Transverse colon (tissue), 4 donors: Measurements from ENCODE around the gene RAB27B. TPM values are rescaled to one million over a fixed set of nuclear protein-coding genes. Genes with fewer than 3 reads are reported as not detected.

Experiments
- DNase-seq: peaks from one replicate; pipeline ENCODE4 v3.0.0-alpha.2; 2019
- H3K27ac ChIP-seq, 4 donors: fragments of 200-600 bp; sonication (generic); 2 replicates each; pipeline ENCODE4 v1.5.1; 2016 to 2018; ENCODE audit warnings: inconsistent platforms in 4 of 4
- H3K27me3 ChIP-seq: fragments of 200-600 bp; sonication (generic); 2 replicates; pipeline ENCODE4 v1.5.1; 2017; ENCODE audit warnings: inconsistent platforms
- H3K36me3 ChIP-seq, 4 donors: fragments of 200-600 bp; sonication (generic); 2 replicates each; pipeline ENCODE4 v1.5.1; 2017 to 2019; ENCODE audit warnings: inconsistent platforms in 4 of 4
- H3K4me1 ChIP-seq, 4 donors: fragments of 200-600 bp; sonication (generic); 2 replicates each; pipeline ENCODE4 v1.5.1; 2017 to 2020; ENCODE audit warnings: inconsistent platforms in 4 of 4
- H3K4me3 ChIP-seq, 4 donors: fragments of 200-600 bp; sonication (generic); 1 replicate in 1 of 4; 2 replicates in 3 of 4; pipeline versions ENCODE4 v1.5.1 to v1.6.1; 2017 to 2019; ENCODE audit warnings: inconsistent platforms in 4 of 4
- H3K9me3 ChIP-seq, 2 donors: fragments of 200-600 bp; sonication (generic); 2 replicates each; pipeline ENCODE4 v1.5.1; 2017 to 2019; ENCODE audit warnings: inconsistent platforms in 2 of 2
- EP300 ChIP-seq: sonication (generic); formaldehyde crosslinking; IDR thresholded peaks from one replicate; pipeline ENCODE4 v1.6.1; 2017; ENCODE audit warnings: antibody characterized with exemption, low read depth
- POLR2A ChIP-seq: fragments of 450-650 bp; IDR thresholded peaks from one replicate; pipeline ENCODE4 v1.6.1; 2016; ENCODE audit warnings: antibody characterized with exemption, mild to moderate bottlenecking, moderate library complexity
- POLR2AphosphoS5 ChIP-seq, 3 donors: sonication (generic); formaldehyde crosslinking; IDR thresholded peaks; one replicate each; pipeline ENCODE4 v1.6.1; 2016; ENCODE audit warnings: antibody characterized with exemption in 3 of 3
- WGBS, 2 donors: methylation state at CpG; one replicate each; pipeline ENCODE4 v1.1.5; 2018; ENCODE audit warnings: low coverage in 1 of 2; 5-methylcytosine and 5-hydroxymethylcytosine counted together
- in situ Hi-C, 4 donors: fragments of 200-750 bp; cut with MboI; loops; one replicate each; pipeline versions ENCODE4 v1.15.0 to v1.15.1; 2017; ENCODE audit warnings: low sequenced_read_pairs in 3 of 4, low pct_ligation_motif_present in 1 of 4, low pct_unique_long_range_greater_than_20kb in 1 of 4
- intact Hi-C: fragments of 100-400 bp; cut with DNase I; formaldehyde crosslinking; loops from one replicate; pipeline ENCODE4 v1.15.1; 2023; ENCODE audit warnings: low total_unique reads
- total RNA-seq, 4 donors: library from RNA; depleted of rRNA; stranded (reverse); fragments of >200 nt; gene quantifications; one replicate each; pipeline ENCODE4 v1.1.0, GENCODE V29; 2016
- TF ChIP-seq, protein P1 (sequence below), 5 experiments: fragments of 200-600 bp in 3 of 5; fragments of 450-650 bp in 2 of 5; sonication (generic) in 3 of 5; IDR thresholded peaks; 1 replicate in 2 of 5; 2 replicates in 3 of 5; pipeline ENCODE4 v1.5.1; 2016 to 2017; ENCODE audit warnings: antibody characterized with exemption in 5 of 5, inconsistent platforms in 3 of 5, mild to moderate bottlenecking in 2 of 5, moderate library complexity in 1 of 5

RAB27B gene
- total RNA-seq, 4 donors from 2014 or later, result 1.2 to 6.0 (median 3.5) TPM

DNA sequence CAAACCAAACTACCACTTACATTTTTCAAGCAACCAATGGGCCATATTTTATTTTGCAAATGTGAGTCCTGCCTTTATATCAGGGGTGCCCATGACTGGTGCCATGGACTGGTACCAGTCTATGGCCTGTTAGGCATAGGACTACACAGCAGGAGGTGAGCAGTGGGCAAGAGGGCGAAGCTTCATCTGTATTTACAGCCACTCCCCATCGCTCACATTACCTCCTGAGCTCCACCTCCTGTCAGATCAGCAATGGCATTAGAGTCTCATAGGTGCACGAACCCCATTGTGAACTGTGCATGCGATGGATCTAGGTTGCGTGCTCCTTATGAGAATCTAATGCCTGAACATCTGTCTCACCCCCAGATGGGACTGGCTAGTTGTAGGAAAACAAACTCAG lies 77.4 kb downstream of the RAB27B start:
- H3K27ac ChIP-seq, result no peak overlapping the region
- H3K4me3 ChIP-seq, result no peak overlapping the region
- TF ChIP-seq EP300 (no peak), POLR2A (no peak), POLR2AphosphoS5 (IDR thresholded peaks at IDR 0.05) (no peak)
- TF ChIP-seq, protein P1, sequence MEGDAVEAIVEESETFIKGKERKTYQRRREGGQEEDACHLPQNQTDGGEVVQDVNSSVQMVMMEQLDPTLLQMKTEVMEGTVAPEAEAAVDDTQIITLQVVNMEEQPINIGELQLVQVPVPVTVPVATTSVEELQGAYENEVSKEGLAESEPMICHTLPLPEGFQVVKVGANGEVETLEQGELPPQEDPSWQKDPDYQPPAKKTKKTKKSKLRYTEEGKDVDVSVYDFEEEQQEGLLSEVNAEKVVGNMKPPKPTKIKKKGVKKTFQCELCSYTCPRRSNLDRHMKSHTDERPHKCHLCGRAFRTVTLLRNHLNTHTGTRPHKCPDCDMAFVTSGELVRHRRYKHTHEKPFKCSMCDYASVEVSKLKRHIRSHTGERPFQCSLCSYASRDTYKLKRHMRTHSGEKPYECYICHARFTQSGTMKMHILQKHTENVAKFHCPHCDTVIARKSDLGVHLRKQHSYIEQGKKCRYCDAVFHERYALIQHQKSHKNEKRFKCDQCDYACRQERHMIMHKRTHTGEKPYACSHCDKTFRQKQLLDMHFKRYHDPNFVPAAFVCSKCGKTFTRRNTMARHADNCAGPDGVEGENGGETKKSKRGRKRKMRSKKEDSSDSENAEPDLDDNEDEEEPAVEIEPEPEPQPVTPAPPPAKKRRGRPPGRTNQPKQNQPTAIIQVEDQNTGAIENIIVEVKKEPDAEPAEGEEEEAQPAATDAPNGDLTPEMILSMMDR (IDR thresholded peaks at IDR 0.05), result no peak
- 87% methylated on average over 5 of the region's 5 CpGs; no CpG with 5 or more reads in 1 of the 2 donors for WGBS, 2 donors
- H3K9me3 ChIP-seq, result no peaks in the 10 kb centered on the region
- H3K36me3 ChIP-seq, result no peaks in the 10 kb centered on the region
- intact Hi-C loops, result no loop called here
- no peaks in the 10 kb centered on the region for H3K27me3 ChIP-seq
- H3K4me1 ChIP-seq, result no peaks in the 10 kb centered on the region
- in situ Hi-C loops, result no loop called here
- no peak for DNase-seq

DNA sequence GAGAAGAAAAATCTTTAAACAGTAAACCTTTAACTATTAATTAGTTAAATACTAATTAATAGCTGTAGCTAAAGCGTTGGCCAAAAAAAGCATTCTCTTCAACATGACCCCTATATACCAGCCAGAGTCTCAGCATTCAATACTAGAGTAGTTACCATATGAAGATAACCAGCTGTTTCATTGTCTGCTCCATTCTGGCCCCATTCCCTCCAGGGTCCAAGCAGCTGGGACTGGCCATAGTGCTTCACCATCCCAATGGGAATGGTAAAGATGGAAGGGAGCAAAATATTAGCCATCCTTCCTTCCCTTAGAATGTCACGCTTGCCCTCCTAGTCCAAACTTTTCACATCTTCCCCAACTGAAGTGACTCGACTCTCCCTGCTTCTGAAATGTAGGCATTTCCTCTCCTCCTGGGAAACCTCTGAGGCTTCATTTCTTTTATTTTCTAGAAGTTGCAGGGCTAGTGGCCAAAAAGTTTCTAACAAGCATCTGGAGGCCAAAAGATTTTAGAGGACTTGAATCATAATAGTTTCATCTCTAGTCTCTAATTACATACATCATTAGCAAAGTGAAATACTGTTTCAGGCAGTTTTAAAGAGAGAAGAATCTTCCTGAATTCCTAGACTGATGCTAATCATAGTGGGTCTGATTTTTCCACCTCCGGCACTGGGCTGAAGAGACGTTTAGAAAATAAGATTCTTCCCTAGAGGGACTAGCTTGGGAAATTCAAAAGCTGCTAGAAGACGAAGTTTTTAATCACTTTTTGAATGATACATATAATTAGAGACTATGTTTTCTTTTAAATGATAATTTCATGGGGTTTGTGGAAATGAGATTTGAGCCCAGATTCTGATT lies 78.3 kb downstream of the RAB27B start:
- DNase-seq, result no peak
- no peaks in the 10 kb centered on the region for H3K36me3 ChIP-seq
- in situ Hi-C loops, result no loop called here
- no peak for TF ChIP-seq EP300
- TF ChIP-seq POLR2AphosphoS5 (IDR thresholded peaks at IDR 0.05), result no peak
- no peak for TF ChIP-seq POLR2A
- TF ChIP-seq, protein P1 (IDR thresholded peaks at IDR 0.05), result no peak
- no peak overlapping the region for H3K4me3 ChIP-seq
- H3K27me3 ChIP-seq, result no peaks in the 10 kb centered on the region
- no peak overlapping the region for H3K27ac ChIP-seq
- intact Hi-C loops, result no loop called here
- H3K4me1 ChIP-seq, result no peaks in the 10 kb centered on the region
- WGBS, 2 donors, result 86 to 100% methylated on average over 5 of the region's 6 CpGs
- H3K9me3 ChIP-seq, result no peaks in the 10 kb centered on the region

DNA sequence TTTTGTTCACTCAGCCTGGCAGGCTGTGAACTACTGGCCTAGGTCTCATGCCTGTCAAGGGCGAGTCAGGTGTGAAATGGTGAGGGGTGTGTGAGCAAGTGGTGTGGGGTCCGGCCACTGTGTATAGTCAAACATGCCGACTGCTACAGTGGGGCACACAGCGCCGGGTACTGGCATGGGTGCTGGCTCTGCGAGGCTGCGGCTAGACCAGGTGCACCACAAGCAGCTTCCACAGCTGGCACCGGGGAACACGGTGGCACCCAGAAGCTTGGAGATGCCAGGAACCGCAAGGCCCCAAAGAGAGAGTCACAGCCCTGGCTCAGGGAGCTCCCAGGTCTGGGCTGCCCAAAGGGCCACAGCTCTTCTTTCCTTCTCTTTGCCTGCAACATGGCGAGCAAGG lies 81.3 kb downstream of the RAB27B start:
- in situ Hi-C loops (no loop called here), intact Hi-C loops (no loop called here)
- Histone ChIP-seq H3K9me3 (no peaks in the 10 kb centered on the region), H3K4me3 (no peak overlapping the region), H3K27me3 (no peaks in the 10 kb centered on the region), H3K36me3 (no peaks in the 10 kb centered on the region), H3K4me1 (no peaks in the 10 kb centered on the region), H3K27ac (no peak overlapping the region)
- DNase-seq, result no peak
- TF ChIP-seq, protein P1 (IDR thresholded peaks at IDR 0.05), result no peak
- TF ChIP-seq POLR2AphosphoS5 (IDR thresholded peaks at IDR 0.05) (no peak), POLR2A (no peak), EP300 (no peak)
- 83% methylated on average over 11 of the region's 11 CpGs; no CpG with 5 or more reads in 1 of the 2 donors for WGBS, 2 donors

DNA sequence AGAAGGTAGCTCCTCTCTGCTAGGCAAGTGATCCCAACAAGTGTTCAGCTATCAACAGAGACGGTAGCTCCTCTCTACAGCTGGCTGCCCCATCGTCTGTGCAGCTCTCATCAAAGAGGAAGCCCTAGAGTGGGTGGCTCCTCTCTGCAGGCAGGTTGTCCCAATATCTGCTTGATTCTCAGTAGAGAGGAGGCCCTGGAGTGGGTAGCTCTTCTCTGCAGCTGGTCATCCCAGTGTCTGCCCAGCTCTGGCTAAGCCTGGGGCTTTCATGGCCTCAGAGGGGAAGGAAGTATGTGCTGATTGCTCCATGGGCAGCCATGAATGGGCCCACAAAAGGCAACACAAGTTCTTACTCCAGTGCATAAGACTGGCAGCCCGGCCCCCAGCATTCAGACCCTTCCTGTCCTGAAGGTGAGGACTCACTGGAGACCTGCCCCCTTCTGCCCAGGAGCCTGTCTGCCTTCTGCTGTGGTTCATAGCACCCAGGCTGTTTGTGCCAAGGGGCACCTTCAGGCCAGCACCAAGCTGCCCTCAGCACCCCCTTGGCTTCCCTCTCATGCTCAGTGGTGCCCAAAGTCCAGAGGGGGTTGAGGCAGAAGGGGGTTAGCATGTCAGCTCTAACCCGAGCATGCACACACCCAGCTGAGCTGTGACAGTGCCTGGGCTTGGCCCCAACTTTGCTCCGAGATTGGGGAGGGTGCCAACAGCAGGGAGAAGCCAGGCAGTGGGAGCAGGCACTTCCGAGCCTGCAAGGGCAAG lies 82.1 kb downstream of the RAB27B start:
- TF ChIP-seq POLR2AphosphoS5 (IDR thresholded peaks at IDR 0.05), result no peak
- no peak for TF ChIP-seq POLR2A
- TF ChIP-seq EP300, result no peak
- TF ChIP-seq, protein P1 (IDR thresholded peaks at IDR 0.05), result no peak
- no peaks in the 10 kb centered on the region for H3K27me3 ChIP-seq
- in situ Hi-C loops (no loop called here), intact Hi-C loops (no loop called here)
- H3K36me3 ChIP-seq, result no peaks in the 10 kb centered on the region
- no peak for DNase-seq
- 75% methylated on average over 6 of the region's 6 CpGs; no CpG with 5 or more reads in 1 of the 2 donors for WGBS, 2 donors
- H3K4me3 ChIP-seq, result no peak overlapping the region
- H3K9me3 ChIP-seq, result no peaks in the 10 kb centered on the region
- H3K27ac ChIP-seq, result no peak overlapping the region
- no peaks in the 10 kb centered on the region for H3K4me1 ChIP-seq
